ENCODE results near the gene MEN1. TPM values are rescaled to one million over a fixed set of nuclear protein-coding genes. Genes with fewer than 3 reads are reported as not detected.

MEN1 gene
- total RNA-seq, 2 donors from 2014 or later, result 21.1 to 45.5 TPM

GRCh38 chr11:64800303-64801157, 9.8 kb downstream of the MEN1 start:
- Histone ChIP-seq H3K4me3 (no peak overlapping the region), H3K9me3 (no peaks in the 10 kb centered on the region), H3K27ac (no peak overlapping the region), H3K9ac (ENCODE audit: low read depth in 2 of 2, low read length in 2 of 2) (no peak overlapping the region), H3K4me1 (peaks cover 15% of the 10 kb centered on the region), H3K36me3 (no peaks in the 10 kb centered on the region), H3K27me3 (no peaks in the 10 kb centered on the region)
- intact Hi-C loops (cut with DNase I), result no loop called here
- DNase-seq, result no peak
- no peak for TF ChIP-seq CTCF (IDR thresholded peaks at IDR 0.05)

GRCh38 chr11:64799623-64800302, 10.6 kb downstream of the MEN1 start:
- TF ChIP-seq CTCF (IDR thresholded peaks at IDR 0.05), result no peak
- H3K9ac ChIP-seq (ENCODE audit: low read depth in 2 of 2, low read length in 2 of 2), result no peak overlapping the region
- no peak overlapping the region for H3K4me3 ChIP-seq
- intact Hi-C loops (cut with DNase I), result no loop called here
- no peak overlapping the region for H3K27ac ChIP-seq
- no peaks in the 10 kb centered on the region for H3K9me3 ChIP-seq
- no peaks in the 10 kb centered on the region for H3K27me3 ChIP-seq
- H3K4me1 ChIP-seq, result peaks cover 15% of the 10 kb centered on the region
- no peak for DNase-seq
- H3K36me3 ChIP-seq, result no peaks in the 10 kb centered on the region

GRCh38 chr11:64799256-64799622, 11.1 kb downstream of the MEN1 start:
- no peak for DNase-seq
- intact Hi-C loops (cut with DNase I), result no loop called here

GRCh38 chr11:64796757-64797541, 13.4 kb downstream of the MEN1 start:
- Histone ChIP-seq H3K9ac (ENCODE audit: low read depth in 2 of 2, low read length in 2 of 2) (no peak overlapping the region), H3K4me1 (peaks cover 3% of the 10 kb centered on the region), H3K9me3 (no peaks in the 10 kb centered on the region), H3K4me3 (no peak overlapping the region), H3K36me3 (no peaks in the 10 kb centered on the region), H3K27me3 (no peaks in the 10 kb centered on the region), H3K27ac (no peak overlapping the region)
- TF ChIP-seq CTCF (IDR thresholded peaks at IDR 0.05), result no peak
- intact Hi-C loops (cut with DNase I), result no loop called here
- DNase-seq, result no peak

More at GRCh38 chr11:64799256-64799622, 11.1 kb downstream of the MEN1 start:
- Histone ChIP-seq H3K27me3 (no peaks in the 10 kb centered on the region), H3K36me3 (no peaks in the 10 kb centered on the region), H3K27ac (no peak overlapping the region), H3K4me3 (no peak overlapping the region), H3K9me3 (no peaks in the 10 kb centered on the region), H3K4me1 (peaks cover 15% of the 10 kb centered on the region), H3K9ac (ENCODE audit: low read depth in 2 of 2, low read length in 2 of 2) (no peak overlapping the region)
- no peak for TF ChIP-seq CTCF (IDR thresholded peaks at IDR 0.05)

GRCh38 chr11:64796047-64796756, 14.1 kb downstream of the MEN1 start:
- no peak for DNase-seq
- H3K36me3 ChIP-seq, result no peaks in the 10 kb centered on the region

More at GRCh38 chr11:64796047-64796756, 14.1 kb downstream of the MEN1 start:
- intact Hi-C loops (cut with DNase I), result no loop called here
- Histone ChIP-seq H3K9me3 (no peaks in the 10 kb centered on the region), H3K9ac (ENCODE audit: low read depth in 2 of 2, low read length in 2 of 2) (no peak overlapping the region), H3K4me1 (no peaks in the 10 kb centered on the region), H3K27ac (no peak overlapping the region), H3K27me3 (no peaks in the 10 kb centered on the region), H3K4me3 (no peak overlapping the region)
- no peak for TF ChIP-seq CTCF (IDR thresholded peaks at IDR 0.05)

Measured in colonic mucosa (tissue), 4 donors.